HEK293 (cell line): Measurements from ENCODE around the gene SNX17.

Source experiments
- HOXD13 ChIP-seq: sonication (generic); formaldehyde crosslinking; IDR thresholded peaks from 2 replicates; pipeline ENCODE4 v1.8.0; 2022; ENCODE audit warnings: missing genetic modification reagents, borderline replicate concordance
- ZNF677 ChIP-seq: fragments of 450-650 bp; IDR thresholded peaks from 2 replicates; pipeline ENCODE4 v1.5.0; 2018; ENCODE audit warnings: missing biosample characterization, mild to moderate bottlenecking, missing genetic modification characterization, moderate library complexity

- TF ChIP-seq HOXD13: no peak
- no peak for TF ChIP-seq ZNF677
Measured at GRCh38 chr2:27370026-27370815, at the start of gene SNX17, which contains the start of gene EIF2B4.
